SU-DHL-6 (cell line): ENCODE measurements around the gene LARP1B.

Source experiments
- EZH2phosphoT487 ChIP-seq: fragments of 200-600 bp; sonication (generic), shearing (Covaris generic); conservative IDR thresholded peaks from 2 replicates; pipeline ENCODE4 v1.6.1; 2018; ENCODE audit warnings: mild to moderate bottlenecking, antibody characterized with exemption, low read length, moderate library complexity, mixed read lengths
- TF ChIP-seq, protein P1 (sequence below): fragments of 200-600 bp; sonication (generic); IDR thresholded peaks from one replicate; pipeline ENCODE4 v1.5.1; 2017; ENCODE audit warnings: antibody characterized with exemption, mild to moderate bottlenecking, low read length, moderate library complexity; ENCODE audit not compliant: insufficient read depth, poor library complexity, severe bottlenecking

DNA sequence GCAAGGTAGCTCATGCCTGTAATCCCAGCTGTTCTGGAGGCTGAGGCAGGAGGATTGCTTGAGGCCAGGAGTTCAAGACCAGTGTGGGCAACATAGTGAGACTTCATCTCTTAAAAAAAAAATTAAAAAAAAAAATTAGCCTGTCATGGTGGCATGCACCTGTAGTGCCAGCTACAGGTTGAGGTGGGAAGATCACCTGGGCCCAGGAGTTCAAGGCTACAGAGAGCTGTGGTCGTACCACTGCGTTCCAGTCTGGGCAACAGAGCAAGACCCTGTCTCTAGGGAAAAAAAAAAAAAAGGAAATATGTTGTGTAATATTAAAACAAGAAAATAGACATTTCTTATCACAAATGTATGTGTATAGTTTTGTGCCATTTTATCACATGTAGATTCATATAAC lies 97.8 kb downstream of the LARP1B start:
- TF ChIP-seq, protein P1, sequence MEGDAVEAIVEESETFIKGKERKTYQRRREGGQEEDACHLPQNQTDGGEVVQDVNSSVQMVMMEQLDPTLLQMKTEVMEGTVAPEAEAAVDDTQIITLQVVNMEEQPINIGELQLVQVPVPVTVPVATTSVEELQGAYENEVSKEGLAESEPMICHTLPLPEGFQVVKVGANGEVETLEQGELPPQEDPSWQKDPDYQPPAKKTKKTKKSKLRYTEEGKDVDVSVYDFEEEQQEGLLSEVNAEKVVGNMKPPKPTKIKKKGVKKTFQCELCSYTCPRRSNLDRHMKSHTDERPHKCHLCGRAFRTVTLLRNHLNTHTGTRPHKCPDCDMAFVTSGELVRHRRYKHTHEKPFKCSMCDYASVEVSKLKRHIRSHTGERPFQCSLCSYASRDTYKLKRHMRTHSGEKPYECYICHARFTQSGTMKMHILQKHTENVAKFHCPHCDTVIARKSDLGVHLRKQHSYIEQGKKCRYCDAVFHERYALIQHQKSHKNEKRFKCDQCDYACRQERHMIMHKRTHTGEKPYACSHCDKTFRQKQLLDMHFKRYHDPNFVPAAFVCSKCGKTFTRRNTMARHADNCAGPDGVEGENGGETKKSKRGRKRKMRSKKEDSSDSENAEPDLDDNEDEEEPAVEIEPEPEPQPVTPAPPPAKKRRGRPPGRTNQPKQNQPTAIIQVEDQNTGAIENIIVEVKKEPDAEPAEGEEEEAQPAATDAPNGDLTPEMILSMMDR = no peak
- TF ChIP-seq EZH2phosphoT487 = no peak
